GM12873 (cell line): ENCODE measurements around the gene KRTAP20-2.

ENCODE experiments used
- CTCF ChIP-seq: IDR thresholded peaks from 2 replicates; pipeline ENCODE4 v1.5.1; 2012; ENCODE audit warnings: low read depth, mild to moderate bottlenecking, moderate library complexity, low read length, control low read depth; ENCODE audit not compliant: insufficient read depth; ENCODE audit errors: missing control alignments

Gene KRTAP20-2

DNA sequence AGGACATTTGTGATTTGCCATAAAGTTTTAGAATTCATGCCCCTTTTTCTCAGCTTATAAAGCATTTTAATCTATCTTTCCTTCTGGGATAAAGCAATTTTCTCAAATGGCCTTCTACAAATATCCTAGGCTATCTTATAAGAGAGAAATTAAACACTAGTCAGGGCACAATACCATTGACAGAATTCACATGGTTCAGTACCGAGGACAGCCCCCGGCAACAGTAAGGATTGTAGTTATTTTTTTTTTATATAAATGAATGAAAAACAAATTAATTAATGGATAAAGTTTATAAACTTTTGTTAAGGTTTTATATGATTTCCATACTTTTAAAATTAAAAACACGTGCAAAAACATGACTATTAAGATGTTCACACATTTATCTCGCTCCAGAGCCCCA lies 6.9 kb upstream of the KRTAP20-2 start:
- TF ChIP-seq CTCF: no peak

DNA sequence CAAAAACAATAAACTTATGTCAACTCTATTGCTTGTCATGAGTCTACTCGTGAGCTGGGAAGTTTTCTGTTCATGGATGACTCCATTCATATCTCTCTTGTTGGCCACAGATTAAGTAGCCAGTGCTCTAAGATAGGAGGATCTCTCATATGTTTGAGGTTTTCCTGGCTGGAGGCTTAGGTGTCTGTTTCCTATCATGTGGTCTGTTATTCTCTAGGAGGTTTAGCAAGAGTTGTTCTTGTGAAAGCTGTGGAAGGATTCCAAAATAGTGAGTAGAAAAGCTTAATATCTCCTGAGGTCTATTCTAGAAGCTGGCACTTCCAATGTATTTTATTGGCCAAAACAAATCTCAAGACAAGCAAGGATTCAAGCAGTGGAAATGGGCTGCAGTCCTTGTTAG lies 5.8 kb upstream of the KRTAP20-2 start:
- TF ChIP-seq CTCF: no peak

- TF ChIP-seq CTCF: no peak
These were observed 3.7 kb downstream of the KRTAP20-2 start for GRCh38 chr21:30638686-30639085.

DNA sequence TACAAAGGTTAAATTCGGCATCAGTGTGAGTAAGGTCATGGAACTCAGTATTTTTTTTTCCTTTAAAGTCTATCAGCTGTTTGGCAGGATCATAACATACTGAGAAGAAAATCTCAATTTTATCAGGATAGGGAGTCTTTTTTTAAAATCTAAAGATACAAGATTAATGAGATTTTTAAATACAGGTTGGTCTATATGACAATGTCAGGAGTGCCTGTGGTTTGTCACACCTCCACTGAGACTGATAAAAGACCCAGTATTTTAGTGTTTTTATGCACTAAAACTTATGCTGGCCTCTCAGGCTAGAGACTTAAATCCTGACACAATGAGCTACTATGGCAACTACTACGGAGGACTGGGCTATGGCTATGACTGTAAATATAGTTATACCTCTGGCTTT lies 7.6 kb downstream of the KRTAP20-2 start, which contains the start of gene KRTAP20-3:
Gene KRTAP20-3 (plus strand): TSS at position 301 of the 400 bp plus-strand sequence.
- TF ChIP-seq CTCF: no peak

DNA sequence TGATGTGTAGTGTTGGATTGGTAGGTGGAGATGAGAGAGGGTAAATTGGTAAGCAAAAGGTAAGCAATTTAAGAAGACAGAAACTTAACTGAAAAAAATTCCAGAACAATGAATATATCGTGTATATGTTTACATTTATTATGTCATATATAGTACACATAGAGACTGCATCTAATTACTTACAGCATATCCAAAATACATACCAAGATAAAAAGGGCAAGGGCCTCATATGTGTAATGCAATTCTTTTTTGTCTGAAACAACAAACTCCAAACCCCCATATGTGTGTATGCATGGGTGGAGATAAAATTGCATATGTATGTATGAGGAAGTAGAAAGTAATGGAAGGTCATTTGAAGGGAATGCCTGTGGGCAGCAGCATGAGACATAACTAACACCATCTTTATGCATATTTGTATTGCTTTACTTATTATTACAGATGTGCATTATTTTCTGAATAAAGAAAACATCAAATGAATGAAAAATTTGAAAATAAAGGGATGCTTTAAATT lies 12.0 kb downstream of the KRTAP20-2 start:
- no peak for TF ChIP-seq CTCF

DNA sequence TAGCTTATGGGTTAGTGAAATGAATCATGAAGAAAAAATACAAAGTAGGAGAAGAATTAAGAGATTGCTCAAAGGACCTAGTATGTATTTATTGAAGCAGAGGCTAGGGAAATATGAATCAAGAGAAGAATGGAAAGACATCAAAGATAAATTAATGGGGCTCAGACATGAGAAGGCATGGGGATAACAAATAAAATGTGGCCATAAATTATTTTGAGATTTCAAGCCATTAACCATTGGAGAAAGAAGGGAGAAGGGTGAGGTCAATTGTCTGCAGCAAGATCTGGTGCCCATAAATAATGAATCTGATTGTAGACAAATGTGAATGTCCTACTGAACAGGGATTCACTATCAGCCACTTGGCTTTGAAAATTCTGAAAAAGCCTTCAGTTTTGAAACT lies 17.9 kb downstream of the KRTAP20-2 start:
- no peak for TF ChIP-seq CTCF

DNA sequence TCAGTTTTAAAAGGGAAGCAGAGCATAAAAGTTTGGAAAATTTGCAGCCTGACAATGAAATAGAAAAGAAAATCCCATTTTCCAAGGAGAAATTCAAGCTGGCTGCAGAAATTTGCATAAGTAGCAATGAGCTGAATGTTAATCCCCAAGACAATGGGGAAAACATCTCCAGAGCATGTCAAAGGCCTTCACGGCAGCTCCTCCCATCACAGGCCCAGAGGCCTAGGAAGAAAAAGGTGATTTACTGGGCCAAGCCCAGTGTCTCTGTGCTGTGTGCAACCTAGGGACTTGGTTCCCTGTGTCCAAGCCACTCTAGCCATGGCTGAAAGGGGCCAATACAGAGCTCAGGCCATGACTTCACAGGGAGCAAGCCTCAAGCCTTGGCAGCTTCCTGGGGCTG lies 33.8 kb downstream of the KRTAP20-2 start:
- TF ChIP-seq CTCF: no peak

GRCh38 chr21:30672985-30673650 lies 38.1 kb downstream of the KRTAP20-2 start:
- TF ChIP-seq CTCF: no peak
